PC-9 (cell line): ENCODE measurements around the gene OSBPL3. TPM values are rescaled to one million over a fixed set of nuclear protein-coding genes. Genes with fewer than 3 reads are reported as not detected.

Experiments used
- BruUV-seq: library from RNA; stranded (reverse); fragments of 400-500 nt; replicated peaks from 2 replicates; lab custom pipeline; 2021; lab: Mats Ljungman, UMichigan
- CTCF ChIA-PET: fragments of 300-600 bp; sonication (Branson Sonifier 250); formaldehyde crosslinking; loops from one replicate; lab custom pipeline; 2022; ENCODE audit warnings: antibody characterized with exemption; lab: Charles Lee
- POLR2A ChIA-PET: fragments of 300-600 bp; sonication (Branson Sonifier 250); formaldehyde crosslinking; loops from one replicate; lab custom pipeline; 2022; ENCODE audit warnings: antibody characterized with exemption; ENCODE audit not compliant: unreplicated experiment; lab: Charles Lee
- DNase-seq, 2 experiments: peaks; one replicate each; pipeline versions ENCODE4 v3.0.0 to v3.0.0-alpha.2; 2015 to 2022; ENCODE audit warnings: mixed read lengths in 1 of 2
- H2AFZ ChIP-seq: fragments of 200-600 bp; sonication (generic); 2 replicates; pipeline ENCODE4 v1.8.1; 2017; ENCODE audit warnings: antibody characterized with exemption
- H3F3A ChIP-seq: fragments of 200-600 bp; sonication (generic); 2 replicates; pipeline ENCODE4 v1.8.1; 2017; ENCODE audit warnings: antibody characterized with exemption, mild to moderate bottlenecking, low read depth; ENCODE audit not compliant: insufficient read depth
- H3K27ac ChIP-seq: fragments of 200-600 bp; sonication (generic); 2 replicates; pipeline ENCODE4 v1.6.1; 2016; ENCODE audit warnings: mixed run types
- H3K27me3 ChIP-seq: fragments of 200-600 bp; sonication (generic); 2 replicates; pipeline ENCODE4 v1.6.1; 2016; ENCODE audit warnings: low read depth, mixed run types; ENCODE audit not compliant: insufficient read depth
- H3K36me3 ChIP-seq: fragments of 200-600 bp; sonication (generic); 2 replicates; pipeline ENCODE4 v1.6.1; 2016; ENCODE audit warnings: low read depth, mixed run types
- H3K4me1 ChIP-seq: fragments of 200-600 bp; sonication (generic); replicated peaks from 2 replicates; pipeline ENCODE4 v1.6.1; 2016; ENCODE audit warnings: mixed run types; ENCODE audit not compliant: insufficient read depth
- H3K4me2 ChIP-seq: fragments of 200-600 bp; sonication (generic); 2 replicates; pipeline ENCODE4 v1.6.1; 2017; ENCODE audit warnings: mixed run types
- H3K4me3 ChIP-seq: fragments of 200-600 bp; sonication (generic); 2 replicates; pipeline ENCODE4 v1.6.1; 2016; ENCODE audit warnings: mixed run types
- H3K79me2 ChIP-seq: fragments of 200-600 bp; sonication (generic); 2 replicates; pipeline ENCODE4 v1.6.1; 2017; ENCODE audit warnings: low read depth, mixed run types
- H3K9me2 ChIP-seq: fragments of 200-600 bp; sonication (generic); 2 replicates; pipeline ENCODE4 v1.8.1; 2017; ENCODE audit warnings: mild to moderate bottlenecking; ENCODE audit not compliant: insufficient read depth
- H3K9me3 ChIP-seq: fragments of 200-600 bp; sonication (generic); 2 replicates; pipeline ENCODE4 v1.8.1; 2016; ENCODE audit warnings: low read depth; ENCODE audit not compliant: insufficient read depth
- H4K20me1 ChIP-seq: fragments of 200-600 bp; sonication (generic); 2 replicates; pipeline ENCODE4 v1.8.1; 2017; ENCODE audit not compliant: insufficient read depth
- CTCF ChIP-seq: fragments of 200-600 bp; sonication (generic); conservative IDR thresholded peaks from 2 replicates; pipeline ENCODE4 v1.6.1; 2017; ENCODE audit warnings: mixed run types, antibody characterized with exemption, mild to moderate bottlenecking, moderate library complexity
- EZH2 ChIP-seq: fragments of 200-600 bp; sonication (generic); IDR thresholded peaks from 2 replicates; pipeline ENCODE4 v1.8.0; 2017; ENCODE audit warnings: antibody characterized with exemption, low read depth
- intact Hi-C: fragments of 100-400 bp; cut with micrococcal nuclease; formaldehyde crosslinking; loops from one replicate; pipeline ENCODE4 v1.10.0; 2022; ENCODE audit not compliant: unreplicated experiment
- total RNA-seq: library from RNA; stranded (reverse); gene quantifications from 2 replicates; pipeline ENCODE4 v1.2.3, GENCODE V29; 2021

Gene OSBPL3
- total RNA-seq, 1 experiment from 2014 or later = 87.6 TPM

GRCh38 chr7:24868741-24869140, 111.2 kb downstream of the OSBPL3 start:
- H3K27me3 ChIP-seq = no peaks in the 10 kb centered on the region
- no peaks in the 10 kb centered on the region for H3K9me2 ChIP-seq
- no peaks in the 10 kb centered on the region for H3F3A ChIP-seq
- H3K9me3 ChIP-seq = no peaks in the 10 kb centered on the region
- ChIA-PET POLR2A (no interaction called here), CTCF (no interaction called here)
- no peak overlapping the region for H3K4me3 ChIP-seq
- BruUV-seq = no TSS peak
- intact Hi-C loops = no loop called here
- DNase-seq = no peak
- H3K4me2 ChIP-seq = no peak overlapping the region
- H2AFZ ChIP-seq = no peak overlapping the region
- H3K4me1 ChIP-seq = no peaks in the 10 kb centered on the region
- no peaks in the 10 kb centered on the region for H3K79me2 ChIP-seq
- H4K20me1 ChIP-seq = no peaks in the 10 kb centered on the region
- H3K36me3 ChIP-seq = peaks cover 13% of the 10 kb centered on the region; the same call in 1 of the 2 replicates
- TF ChIP-seq EZH2 (no peak), CTCF (no peak)
- H3K27ac ChIP-seq = no peak overlapping the region

- H3K4me2 ChIP-seq = no peak overlapping the region
- DNase-seq = no peak
- H4K20me1 ChIP-seq = no peaks in the 10 kb centered on the region
- TF ChIP-seq EZH2 = no peak
- TF ChIP-seq CTCF = no peak
- peaks cover 21% of the 10 kb centered on the region; the same call in 1 of the 2 replicates for H3K36me3 ChIP-seq
- no TSS peak for BruUV-seq
- no peaks in the 10 kb centered on the region for H3K27me3 ChIP-seq
- H3K79me2 ChIP-seq = no peaks in the 10 kb centered on the region
- H3K4me3 ChIP-seq = no peak overlapping the region
- CTCF ChIA-PET = interaction anchor here (1.1 kb wide), 1 partner anchor 54 kb away, joined by 3 read pairs; no protein-coding TSS in a partner anchor
- H3K27ac ChIP-seq = no peak overlapping the region
- H3K4me1 ChIP-seq = no peaks in the 10 kb centered on the region
- H2AFZ ChIP-seq = no peak overlapping the region
- intact Hi-C loops = no loop called here
- H3K9me2 ChIP-seq = no peaks in the 10 kb centered on the region
- POLR2A ChIA-PET = interaction anchor here (0.7 kb wide), 1 partner anchor 34 kb away, joined by 5 read pairs; no protein-coding TSS in a partner anchor
- H3K9me3 ChIP-seq = no peaks in the 10 kb centered on the region
- no peaks in the 10 kb centered on the region for H3F3A ChIP-seq
Measured at GRCh38 chr7:24866004-24866615, 113.9 kb downstream of the OSBPL3 start.

GRCh38 chr7:24864214-24864817, 115.7 kb downstream of the OSBPL3 start:
- intact Hi-C loops = no loop called here
- BruUV-seq = no TSS peak
- CTCF ChIA-PET = no interaction called here

More at GRCh38 chr7:24864214-24864817, 115.7 kb downstream of the OSBPL3 start:
- Histone ChIP-seq H3K27me3 (no peaks in the 10 kb centered on the region), H3F3A (no peaks in the 10 kb centered on the region; the same call in none of the 2 replicates), H4K20me1 (no peaks in the 10 kb centered on the region), H3K4me3 (no peak overlapping the region), H3K36me3 (peaks cover 20% of the 10 kb centered on the region; the same call in 1 of the 2 replicates), H2AFZ (no peak overlapping the region), H3K79me2 (no peaks in the 10 kb centered on the region), H3K9me2 (peaks cover 7% of the 10 kb centered on the region; the same call in 1 of the 2 replicates), H3K9me3 (no peaks in the 10 kb centered on the region), H3K27ac (no peak overlapping the region), H3K4me1 (no peaks in the 10 kb centered on the region), H3K4me2 (no peak overlapping the region)
- DNase-seq = no peak
- POLR2A ChIA-PET = no interaction called here
- TF ChIP-seq CTCF (no peak), EZH2 (no peak)
